HG02763 (cell line): ENCODE results near the gene CCT5.
A peak's percentile ranks its signal among the peaks of the same experiment; 100 is the strongest.
"Not testable (repeated sequence)": the region's sequence is repeated elsewhere in the genome, so short reads cannot be mapped to it uniquely, and the experiment has no call there.

ENCODE experiments used
- ATAC-seq: cut with Tn5 transposase; IDR thresholded peaks from one replicate; pipeline ENCODE4 v1.9.1; 2021; ENCODE audit warnings: mild to moderate bottlenecking, moderate library complexity; ENCODE audit not compliant: unreplicated experiment

The CCT5 gene

DNA sequence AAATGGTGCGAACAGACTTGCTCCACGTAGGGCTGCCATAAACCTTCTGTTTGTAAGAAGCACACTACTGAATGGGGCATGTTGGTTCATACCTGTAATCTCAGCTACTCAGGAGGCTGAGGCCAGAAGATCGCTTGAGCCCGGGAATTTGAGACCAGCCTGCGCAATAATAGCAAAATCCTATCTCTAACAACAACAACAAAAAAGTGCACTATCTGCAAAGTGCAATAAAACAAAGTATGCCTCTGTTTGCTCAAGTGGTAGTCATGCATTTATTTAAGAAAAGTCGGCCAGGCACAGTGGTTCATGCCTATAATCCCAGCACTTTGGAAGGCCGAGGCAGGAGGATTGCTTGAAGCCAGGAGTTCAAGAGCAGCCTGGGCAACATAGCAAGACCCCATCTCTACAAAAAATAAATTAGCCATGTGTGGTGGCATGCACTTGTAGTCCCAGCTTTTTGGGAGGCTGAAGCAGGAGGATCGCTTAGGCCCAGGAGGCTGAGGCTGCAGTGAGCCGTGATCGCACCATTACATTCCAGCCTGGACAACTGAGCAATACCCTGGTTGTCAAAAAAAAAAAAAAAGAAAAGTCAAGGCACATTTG, 5.6 kb upstream of the CCT5 start:
- ATAC-seq, result no peak

DNA sequence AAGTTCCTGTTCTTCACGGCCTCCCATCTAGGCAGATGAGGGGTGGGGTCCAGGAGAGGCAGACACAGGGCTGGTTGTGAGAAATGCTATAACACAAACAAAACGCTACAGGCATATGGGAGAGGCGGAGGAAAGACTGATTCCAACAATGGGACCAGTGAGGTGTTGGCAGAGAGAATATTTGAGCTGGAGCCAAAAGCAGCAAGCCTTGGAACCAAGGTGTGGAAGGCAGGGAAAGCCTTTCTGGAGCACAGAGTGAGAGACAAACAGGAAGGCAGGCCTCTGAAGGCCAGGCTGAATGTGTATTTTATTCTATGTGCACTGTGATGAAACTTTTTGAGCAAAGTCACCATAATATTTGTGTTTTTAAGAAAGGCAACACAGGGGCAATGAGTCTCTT, 3.3 kb upstream of the CCT5 start:
- ATAC-seq, result no peak

DNA sequence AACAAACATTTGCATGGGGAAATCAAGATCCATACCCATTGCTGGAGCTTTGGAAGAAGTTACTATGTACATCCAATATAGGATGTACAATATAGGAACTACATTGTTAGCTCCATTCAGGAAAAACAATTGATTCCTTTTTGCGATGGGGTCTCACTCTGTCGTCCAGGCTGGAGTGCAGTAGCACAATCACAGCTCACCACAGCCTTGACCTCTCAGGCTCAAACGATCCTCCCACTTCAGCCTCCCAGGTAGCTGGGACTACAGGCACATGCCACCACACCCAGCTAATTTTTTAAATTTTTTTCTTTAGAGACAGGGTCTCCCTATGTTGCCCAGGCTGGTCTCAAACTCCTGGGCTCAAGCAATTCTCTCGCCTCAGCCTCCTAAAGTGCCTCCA, 2.9 kb upstream of the CCT5 start:
- not testable (repeated sequence) for ATAC-seq

- peak; percentile 2 for ATAC-seq
Measured at GRCh38 chr5:10248378-10249260, 1.5 kb upstream of the CCT5 start.

GRCh38 chr5:10250806-10251276, 761 bp downstream of the CCT5 start:
- no peak for ATAC-seq

GRCh38 chr5:10251405-10251804, 1.3 kb downstream of the CCT5 start:
- ATAC-seq, result no peak

- ATAC-seq, result no peak
Measured at GRCh38 chr5:10253390-10253789, 3.3 kb downstream of the CCT5 start.

DNA sequence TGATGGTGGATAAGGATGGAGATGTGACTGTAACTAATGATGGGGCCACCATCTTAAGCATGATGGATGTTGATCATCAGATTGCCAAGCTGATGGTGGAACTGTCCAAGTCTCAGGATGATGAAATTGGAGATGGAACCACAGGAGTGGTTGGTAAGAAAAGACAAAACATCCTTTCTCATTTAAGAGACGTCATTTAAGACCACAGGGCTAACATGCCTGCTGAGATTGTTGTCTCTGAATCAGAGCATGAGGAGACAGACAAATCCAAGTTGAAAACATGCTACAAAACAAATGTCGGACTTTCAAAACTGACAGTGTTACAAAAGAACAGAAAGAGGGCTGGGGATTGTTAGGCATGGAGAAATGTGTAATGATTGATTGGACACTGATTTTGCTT, 4.6 kb downstream of the CCT5 start:
- ATAC-seq, result no peak

GRCh38 chr5:10257870-10258269, 7.8 kb downstream of the CCT5 start:
- no peak for ATAC-seq

DNA sequence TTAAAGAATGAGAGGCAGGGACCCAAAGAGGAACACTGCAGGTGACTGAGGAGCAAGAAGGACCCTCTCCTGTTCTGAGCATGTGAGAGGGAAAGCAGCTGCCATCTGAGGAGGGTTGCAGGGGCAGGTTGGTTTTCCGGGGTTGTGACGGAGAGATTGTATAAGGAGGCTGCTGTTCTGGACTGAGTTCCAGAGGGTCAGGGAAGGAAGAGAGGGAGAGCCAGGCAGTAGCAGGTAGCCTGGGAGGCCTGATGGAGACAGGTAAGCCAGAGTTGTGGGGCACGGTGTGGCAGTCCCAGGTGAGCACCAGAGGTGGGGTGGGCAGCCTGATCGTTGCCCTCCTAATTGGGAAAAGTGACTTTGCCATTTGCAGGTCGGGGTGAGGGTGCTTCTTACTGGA, 9.8 kb downstream of the CCT5 start:
- ATAC-seq, result no peak

DNA sequence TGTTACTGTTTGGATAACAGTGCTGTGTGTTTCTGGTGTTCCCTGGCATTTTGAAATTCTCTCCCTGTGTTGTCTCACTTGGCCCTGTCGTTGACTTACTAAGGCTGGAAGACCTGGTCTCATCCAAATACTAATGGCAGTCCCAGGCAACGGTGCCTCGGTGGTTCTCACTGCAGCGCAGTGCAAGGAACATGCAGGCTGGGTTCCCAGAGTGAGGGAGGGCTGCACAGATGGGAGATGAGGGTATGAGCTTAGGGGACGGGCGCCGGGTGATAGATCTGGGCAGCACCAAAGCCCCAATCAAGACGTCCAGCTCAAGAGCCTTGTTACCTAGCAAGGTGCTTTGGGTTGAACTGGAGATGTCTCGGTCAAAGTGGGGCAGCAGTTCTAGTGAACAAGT, 11.0 kb downstream of the CCT5 start:
- no peak for ATAC-seq

- no peak for ATAC-seq
Measured at GRCh38 chr5:10262121-10262774, 12.2 kb downstream of the CCT5 start.

DNA sequence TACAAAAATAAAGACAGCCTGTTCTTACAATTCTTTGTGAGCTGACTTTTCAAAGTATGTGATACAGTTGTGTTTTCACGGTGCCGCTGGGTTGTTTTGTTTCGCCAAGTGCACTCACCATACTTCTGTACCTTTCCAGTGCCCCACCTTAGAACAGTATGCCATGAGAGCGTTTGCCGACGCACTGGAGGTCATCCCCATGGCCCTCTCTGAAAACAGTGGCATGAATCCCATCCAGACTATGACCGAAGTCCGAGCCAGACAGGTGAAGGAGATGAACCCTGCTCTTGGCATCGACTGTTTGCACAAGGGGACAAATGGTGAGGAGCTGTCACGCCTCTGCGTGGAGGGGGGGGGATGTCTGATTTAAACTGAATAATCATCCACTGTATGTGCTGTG, 12.9 kb downstream of the CCT5 start:
- no peak for ATAC-seq

DNA sequence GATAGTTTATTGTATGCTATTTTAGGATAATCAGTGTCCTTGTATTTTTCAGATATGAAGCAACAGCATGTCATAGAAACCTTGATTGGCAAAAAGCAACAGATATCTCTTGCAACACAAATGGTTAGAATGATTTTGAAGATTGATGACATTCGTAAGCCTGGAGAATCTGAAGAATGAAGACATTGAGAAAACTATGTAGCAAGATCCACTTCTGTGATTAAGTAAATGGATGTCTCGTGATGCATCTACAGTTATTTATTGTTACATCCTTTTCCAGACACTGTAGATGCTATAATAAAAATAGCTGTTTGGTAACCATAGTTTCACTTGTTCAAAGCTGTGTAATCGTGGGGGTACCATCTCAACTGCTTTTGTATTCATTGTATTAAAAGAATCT, 14.5 kb downstream of the CCT5 start:
- ATAC-seq, result no peak

- ATAC-seq, result no peak
Measured at GRCh38 chr5:10265245-10266109, 15.4 kb downstream of the CCT5 start.

GRCh38 chr5:10266137-10266536, 16.1 kb downstream of the CCT5 start:
- no peak for ATAC-seq

DNA sequence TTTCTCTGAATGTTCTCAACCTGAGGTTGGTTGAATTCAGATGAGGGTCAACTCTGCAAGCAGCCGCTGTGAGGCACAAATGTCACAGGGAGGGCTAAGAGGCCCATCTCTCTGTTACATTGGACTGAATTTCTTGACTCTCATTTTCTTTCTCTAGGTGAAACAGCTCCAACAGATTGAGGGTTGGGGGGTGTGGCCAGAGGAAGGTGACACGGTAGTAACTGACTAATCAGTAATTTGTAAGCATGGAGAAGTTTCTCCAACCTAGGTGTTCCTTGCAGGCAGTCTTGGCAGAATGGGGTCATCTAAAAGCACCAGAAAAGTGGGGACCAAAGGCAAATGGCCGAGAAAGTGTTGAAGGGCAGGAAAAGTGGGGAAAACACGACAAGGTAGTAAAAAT, 16.8 kb downstream of the CCT5 start:
- no peak for ATAC-seq

DNA sequence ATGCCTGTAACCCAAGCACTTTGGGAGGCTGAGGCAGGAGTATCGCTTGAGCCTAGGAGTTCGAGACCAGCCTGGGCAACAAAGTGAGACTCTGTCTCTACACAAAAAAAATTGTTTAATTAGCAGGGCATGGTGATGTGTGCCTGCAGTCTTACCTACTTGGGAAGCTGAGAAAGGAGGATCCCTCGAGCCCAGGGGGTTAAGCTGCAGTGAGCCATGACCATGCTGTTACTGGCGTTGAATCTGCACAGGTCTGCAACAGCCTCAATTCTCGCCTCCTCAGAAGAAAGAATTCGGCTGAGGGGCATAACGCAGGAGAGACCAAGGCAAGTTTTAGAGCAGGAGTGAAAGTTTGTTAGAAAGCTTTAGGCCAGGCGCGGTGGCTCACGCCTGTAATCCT, 18.0 kb downstream of the CCT5 start:
- ATAC-seq, result no peak

DNA sequence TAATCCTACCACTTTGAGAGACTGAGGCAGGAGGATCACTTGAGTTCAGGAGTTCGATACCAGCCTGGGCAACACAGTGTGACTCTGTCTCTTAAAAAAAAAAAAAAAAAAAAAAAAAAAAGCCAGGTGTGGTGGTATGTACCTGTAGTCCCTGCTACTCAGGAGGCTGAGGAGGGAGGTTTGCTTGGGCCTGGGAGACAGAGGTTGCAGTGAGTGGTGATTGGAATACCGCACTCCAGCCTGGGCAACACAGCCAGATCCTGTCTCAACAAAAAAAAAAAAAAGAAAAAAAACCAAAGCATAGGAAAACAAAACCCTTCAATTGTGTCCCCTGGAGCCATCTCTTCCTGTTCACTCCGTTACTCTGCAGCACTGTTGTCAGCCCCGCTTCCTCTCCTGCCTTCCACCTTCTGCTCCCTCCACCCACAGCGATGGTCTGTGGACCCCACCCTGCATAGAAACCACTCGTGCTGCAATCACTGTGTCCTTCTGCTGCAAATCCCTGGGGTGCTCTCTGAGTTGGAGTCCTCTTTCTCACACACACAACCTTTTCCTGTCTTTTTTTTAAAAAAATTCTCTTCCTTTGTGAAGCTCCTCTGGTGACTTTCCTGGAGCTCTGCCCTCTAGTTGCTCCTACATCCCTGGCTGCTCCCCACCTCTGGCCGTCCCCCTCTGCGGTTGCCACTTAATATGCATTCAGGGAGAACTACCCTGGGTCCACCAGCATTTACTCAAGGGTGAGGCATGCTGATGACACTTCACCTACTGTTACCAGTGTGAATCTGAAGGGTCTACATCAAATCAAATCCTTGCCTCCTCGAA, 22.2 kb downstream of the CCT5 start:
- ATAC-seq, result no peak

DNA sequence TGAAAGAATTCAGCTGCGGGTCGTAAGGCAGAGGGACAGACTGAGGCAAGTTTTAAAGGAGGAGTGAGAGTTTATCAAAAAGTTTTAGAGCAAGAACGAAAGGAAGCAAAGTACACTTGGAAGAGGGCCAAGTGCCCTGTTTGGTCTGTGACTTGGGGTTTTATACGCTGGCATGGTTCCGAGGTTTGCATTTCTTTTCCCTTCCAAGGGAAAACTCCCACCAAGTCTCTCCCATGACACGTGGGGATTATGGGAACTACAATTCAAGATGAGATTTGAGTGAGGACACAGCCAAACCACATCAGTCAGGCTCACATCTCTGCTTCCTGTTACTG, 22.8 kb downstream of the CCT5 start:
- not testable (repeated sequence) for ATAC-seq
